Bronchial epithelial cell (primary cell): ENCODE data around the gene MYO1H. TPM values are rescaled to one million over a fixed set of nuclear protein-coding genes. Genes with fewer than 3 reads are reported as not detected.
"Not testable (repeated sequence)": the region's sequence is repeated elsewhere in the genome, so short reads cannot be mapped to it uniquely, and the experiment has no call there.

Source experiments
- DNase-seq: peaks from one replicate; pipeline ENCODE4 v3.0.0-alpha.2; 2010; ENCODE audit warnings: low read depth
- FAIRE-seq: peaks from 2 replicates; lab custom pipeline; 2011; peaks lifted over from hg19 to GRCh38; lab: Jason Lieb, UNC
- H3K27me3 ChIP-seq: 2 replicates; pipeline ENCODE4 v1.5.1; 2011; ENCODE audit warnings: low read length; ENCODE audit not compliant: control insufficient read depth, insufficient read depth
- H3K36me3 ChIP-seq: 2 replicates; pipeline ENCODE4 v1.5.1; 2011; ENCODE audit warnings: low read length; ENCODE audit not compliant: control insufficient read depth, insufficient read depth
- H3K4me3 ChIP-seq: 2 replicates; pipeline ENCODE4 v1.5.1; 2011; ENCODE audit warnings: mild to moderate bottlenecking, low read depth, low read length, control low read depth
- CTCF ChIP-seq: IDR thresholded peaks from 2 replicates; pipeline ENCODE4 v1.5.1; 2011; ENCODE audit warnings: mild to moderate bottlenecking, moderate library complexity, low read length, control low read depth, inconsistent platforms; ENCODE audit not compliant: insufficient read depth, severe bottlenecking
- total RNA-seq: library from RNA; depleted of rRNA; stranded (reverse); fragments of >200 nt; gene quantifications from 2 replicates; pipeline ENCODE4 v1.2.1, GENCODE V29; 2014

Gene MYO1H
- total RNA-seq, 1 donor from 2014 or later, result not detected

DNA sequence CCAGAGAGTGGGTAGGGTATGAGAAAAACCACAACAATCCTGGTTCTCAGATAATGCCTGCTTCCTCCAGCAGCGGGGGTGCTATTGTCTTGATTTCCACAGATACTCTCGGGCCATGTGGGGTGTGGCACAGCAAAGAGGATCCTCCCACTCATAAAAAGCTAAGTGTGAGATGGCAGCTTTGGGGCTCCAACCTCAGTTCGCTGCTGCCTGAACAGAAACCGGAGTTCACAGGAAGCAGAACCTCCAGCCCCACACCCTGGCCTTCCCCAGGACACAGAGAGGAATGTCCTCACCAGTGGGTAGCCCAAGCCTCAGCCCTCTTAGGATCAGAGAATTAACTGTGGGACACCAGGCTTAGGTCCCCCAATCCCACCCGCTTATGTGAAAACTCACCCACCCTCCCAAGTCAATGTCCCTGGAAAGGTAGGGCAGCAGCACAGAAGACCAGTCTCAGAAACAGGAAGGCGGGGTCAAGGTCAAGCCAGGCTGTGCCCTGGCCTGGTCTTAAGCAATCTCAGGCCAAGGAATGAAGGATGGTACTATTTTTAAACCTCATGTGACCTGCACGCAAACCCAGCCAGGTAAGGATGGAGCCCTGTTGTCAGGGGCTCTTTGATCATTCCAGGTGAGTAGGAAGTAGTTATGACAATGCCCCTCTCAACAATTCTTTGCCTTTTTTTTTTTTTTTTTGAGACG, 120.4 kb downstream of the MYO1H start:
- DNase-seq, result no peak
- no peak for TF ChIP-seq CTCF
- FAIRE-seq, result no peak
- Histone ChIP-seq H3K4me3 (no peak overlapping the region), H3K27me3 (no peaks in the 10 kb centered on the region), H3K36me3 (peaks cover 13% of the 10 kb centered on the region)

GRCh38 chr12:109469517-109469916, 121.8 kb downstream of the MYO1H start:
- H3K4me3 ChIP-seq, result no peak overlapping the region
- H3K27me3 ChIP-seq, result no peaks in the 10 kb centered on the region
- peaks cover 17% of the 10 kb centered on the region for H3K36me3 ChIP-seq
- FAIRE-seq, result no peak
- no peak for TF ChIP-seq CTCF
- DNase-seq, result no peak

GRCh38 chr12:109473006-109473405, 125.3 kb downstream of the MYO1H start:
- DNase-seq, result peak; percentile 16
- Histone ChIP-seq H3K36me3 (peaks cover 12% of the 10 kb centered on the region), H3K4me3 (no peak overlapping the region), H3K27me3 (no peaks in the 10 kb centered on the region)
- no peak for FAIRE-seq
- TF ChIP-seq CTCF, result no peak

DNA sequence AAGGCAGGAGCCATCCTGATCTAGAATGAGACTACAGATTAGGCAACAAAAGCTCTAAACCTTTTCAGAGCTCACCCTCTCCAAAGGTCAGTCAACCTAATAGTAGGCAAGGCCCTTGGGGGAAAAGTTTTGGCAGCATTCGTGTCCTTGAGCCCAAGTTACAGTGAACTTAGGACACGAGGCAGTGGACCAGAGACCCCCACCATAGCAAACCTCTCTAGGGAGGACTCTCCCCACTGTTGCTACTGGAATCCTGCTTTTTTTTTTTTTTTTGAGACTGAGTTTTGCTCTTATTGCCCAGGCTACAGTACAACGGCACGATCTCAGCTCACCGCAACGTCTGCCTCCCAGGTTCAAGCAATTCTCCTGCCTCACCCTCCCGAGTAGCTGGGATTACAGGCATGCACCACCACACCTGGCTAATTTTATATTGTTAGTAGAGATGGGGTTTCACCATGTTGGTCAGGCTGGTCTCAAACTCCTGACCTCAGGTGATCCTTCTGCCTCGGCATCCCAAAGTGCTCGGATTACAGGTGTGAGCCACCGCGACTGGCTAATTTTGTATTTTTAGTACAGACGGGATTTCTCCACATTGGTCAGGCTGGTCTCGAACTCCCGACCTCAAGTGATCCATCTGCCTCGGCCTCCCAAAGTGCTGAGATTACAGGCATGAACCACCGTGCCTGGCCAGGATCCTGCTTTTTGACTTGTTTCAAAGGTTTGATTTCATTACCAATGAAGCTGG, 126.0 kb downstream of the MYO1H start:
- DNase-seq, FAIRE-seq, H3K4me3 ChIP-seq, H3K27me3 ChIP-seq: not testable (repeated sequence)
- peaks cover 11% of the 10 kb centered on the region for H3K36me3 ChIP-seq

- no peak for TF ChIP-seq CTCF
- FAIRE-seq, result no peak
- H3K36me3 ChIP-seq, result peaks cover 3% of the 10 kb centered on the region
- DNase-seq, result no peak
- no peak overlapping the region for H3K4me3 ChIP-seq
- no peaks in the 10 kb centered on the region for H3K27me3 ChIP-seq
These were observed 127.4 kb downstream of the MYO1H start for GRCh38 chr12:109475121-109475520.

DNA sequence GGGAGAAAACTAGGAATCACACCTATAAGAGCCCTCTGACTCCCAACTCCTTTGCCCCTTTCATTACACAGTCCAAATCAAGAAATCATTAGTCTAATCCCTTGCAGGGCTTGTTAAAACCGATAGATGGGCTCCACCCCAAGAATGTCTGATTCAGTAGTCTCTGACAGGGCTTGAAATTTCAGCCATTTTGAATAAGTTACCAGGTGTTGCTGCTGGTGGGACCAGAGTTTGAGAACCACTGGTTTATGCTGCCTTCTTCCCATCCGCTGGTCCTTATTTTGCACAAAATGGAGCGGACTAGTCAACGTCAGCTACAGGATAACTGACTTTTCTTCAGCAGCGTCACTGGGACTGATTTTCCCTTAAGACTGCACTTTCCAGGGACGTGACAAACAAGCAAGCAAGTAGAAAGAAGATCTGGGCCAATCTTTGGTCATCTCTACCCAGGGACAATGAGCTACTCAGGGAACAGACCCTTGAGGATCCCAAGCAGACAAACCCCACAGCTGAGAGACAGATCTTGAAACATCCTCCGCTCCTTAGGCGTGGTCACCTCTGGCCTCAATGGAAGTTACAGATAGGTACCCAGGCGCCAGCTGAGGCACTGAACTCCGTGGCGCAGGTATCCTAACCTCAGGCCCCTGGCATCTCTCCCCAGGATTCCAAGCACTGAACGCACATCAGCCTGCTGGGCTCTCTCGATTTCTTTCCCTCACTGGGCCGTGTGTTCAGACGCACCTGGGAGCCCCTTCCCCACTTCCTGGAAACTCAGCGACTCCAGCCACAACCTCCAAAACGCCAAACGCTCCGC, 128.5 kb downstream of the MYO1H start:
- Histone ChIP-seq H3K27me3 (no peaks in the 10 kb centered on the region), H3K4me3 (peak overlapping the region; percentile 62), H3K36me3 (peaks cover 3% of the 10 kb centered on the region)
- FAIRE-seq (no peak), DNase-seq (peak; percentile 17)
- no peak for TF ChIP-seq CTCF
